ENCODE measurements around the gene FAM120B.

The FAM120B gene

GRCh38 chr6:170410241-170410640 is 103.7 kb downstream of the FAM120B start:
- H3K27me3 Mint-ChIP-seq, result peaks cover 10% of the 10 kb centered on the region
- peaks cover 13% of the 10 kb centered on the region for H3K36me3 Mint-ChIP-seq
- no peaks in the 10 kb centered on the region for H3K4me1 Mint-ChIP-seq (ENCODE audit: low read depth)
- H3K27ac Mint-ChIP-seq, result no peak overlapping the region
- H3K9me3 Mint-ChIP-seq (ENCODE audit: low read depth), result peaks cover 15% of the 10 kb centered on the region
- no peak overlapping the region for H3K4me3 Mint-ChIP-seq

GRCh38 chr6:170415318-170415717 is 108.8 kb downstream of the FAM120B start:
- H3K4me1 Mint-ChIP-seq (ENCODE audit: low read depth), result no peaks in the 10 kb centered on the region
- H3K9me3 Mint-ChIP-seq (ENCODE audit: low read depth), result peaks cover 15% of the 10 kb centered on the region
- peaks cover 5% of the 10 kb centered on the region for H3K36me3 Mint-ChIP-seq
- no peak overlapping the region for H3K27ac Mint-ChIP-seq
- peaks cover 19% of the 10 kb centered on the region for H3K27me3 Mint-ChIP-seq
- H3K4me3 Mint-ChIP-seq, result no peak overlapping the region

- peaks cover 19% of the 10 kb centered on the region for H3K27me3 Mint-ChIP-seq
- H3K9me3 Mint-ChIP-seq (ENCODE audit: low read depth), result peaks cover 7% of the 10 kb centered on the region
- H3K27ac Mint-ChIP-seq, result no peak overlapping the region
- no peaks in the 10 kb centered on the region for H3K4me1 Mint-ChIP-seq (ENCODE audit: low read depth)
- H3K36me3 Mint-ChIP-seq, result peaks cover 5% of the 10 kb centered on the region
- H3K4me3 Mint-ChIP-seq, result no peak overlapping the region
Observed at GRCh38 chr6:170416303-170416702, 109.7 kb downstream of the FAM120B start.

GRCh38 chr6:170416959-170417606 is 110.5 kb downstream of the FAM120B start:
- H3K4me1 Mint-ChIP-seq (ENCODE audit: low read depth), result no peaks in the 10 kb centered on the region
- no peak overlapping the region for H3K4me3 Mint-ChIP-seq
- H3K9me3 Mint-ChIP-seq (ENCODE audit: low read depth), result peaks cover 3% of the 10 kb centered on the region
- peaks cover 19% of the 10 kb centered on the region for H3K27me3 Mint-ChIP-seq
- no peak overlapping the region for H3K27ac Mint-ChIP-seq
- peaks cover 5% of the 10 kb centered on the region for H3K36me3 Mint-ChIP-seq

GRCh38 chr6:170417881-170418280 is 111.3 kb downstream of the FAM120B start:
- Mint-ChIP-seq H3K4me3 (no peak overlapping the region), H3K27me3 (peaks cover 17% of the 10 kb centered on the region), H3K9me3 (ENCODE audit: low read depth) (peaks cover 3% of the 10 kb centered on the region), H3K36me3 (peaks cover 5% of the 10 kb centered on the region), H3K27ac (no peak overlapping the region), H3K4me1 (ENCODE audit: low read depth) (no peaks in the 10 kb centered on the region)

- Mint-ChIP-seq H3K36me3 (no peaks in the 10 kb centered on the region), H3K9me3 (ENCODE audit: low read depth) (no peaks in the 10 kb centered on the region), H3K27ac (no peak overlapping the region), H3K27me3 (peaks cover 13% of the 10 kb centered on the region), H3K4me1 (ENCODE audit: low read depth) (no peaks in the 10 kb centered on the region), H3K4me3 (no peak overlapping the region)
Observed at GRCh38 chr6:170420283-170420682, 113.7 kb downstream of the FAM120B start.

- no peak overlapping the region for H3K27ac Mint-ChIP-seq
- no peak overlapping the region for H3K4me3 Mint-ChIP-seq
- no peaks in the 10 kb centered on the region for H3K4me1 Mint-ChIP-seq (ENCODE audit: low read depth)
- H3K9me3 Mint-ChIP-seq (ENCODE audit: low read depth), result no peaks in the 10 kb centered on the region
- peaks cover 12% of the 10 kb centered on the region for H3K27me3 Mint-ChIP-seq
- H3K36me3 Mint-ChIP-seq, result no peaks in the 10 kb centered on the region
Observed at GRCh38 chr6:170420791-170421776, 114.5 kb downstream of the FAM120B start.

- H3K27me3 Mint-ChIP-seq, result peaks cover 12% of the 10 kb centered on the region
- H3K9me3 Mint-ChIP-seq (ENCODE audit: low read depth), result no peaks in the 10 kb centered on the region
- no peaks in the 10 kb centered on the region for H3K36me3 Mint-ChIP-seq
- no peak overlapping the region for H3K4me3 Mint-ChIP-seq
- H3K27ac Mint-ChIP-seq, result no peak overlapping the region
- H3K4me1 Mint-ChIP-seq (ENCODE audit: low read depth), result no peaks in the 10 kb centered on the region
Observed at GRCh38 chr6:170421921-170422320, 115.4 kb downstream of the FAM120B start.

- Mint-ChIP-seq H3K36me3 (no peaks in the 10 kb centered on the region), H3K4me3 (no peak overlapping the region), H3K27me3 (peaks cover 12% of the 10 kb centered on the region), H3K9me3 (ENCODE audit: low read depth) (no peaks in the 10 kb centered on the region), H3K27ac (no peak overlapping the region), H3K4me1 (ENCODE audit: low read depth) (no peaks in the 10 kb centered on the region)
Observed at GRCh38 chr6:170423030-170423429, 116.5 kb downstream of the FAM120B start.

GRCh38 chr6:170423814-170424603 is 117.5 kb downstream of the FAM120B start:
- H3K27ac Mint-ChIP-seq, result no peak overlapping the region
- H3K36me3 Mint-ChIP-seq, result no peaks in the 10 kb centered on the region
- H3K27me3 Mint-ChIP-seq, result peaks cover 12% of the 10 kb centered on the region
- no peaks in the 10 kb centered on the region for H3K9me3 Mint-ChIP-seq (ENCODE audit: low read depth)
- H3K4me3 Mint-ChIP-seq, result no peak overlapping the region
- H3K4me1 Mint-ChIP-seq (ENCODE audit: low read depth), result no peaks in the 10 kb centered on the region

GRCh38 chr6:170424604-170425126 is 118.1 kb downstream of the FAM120B start:
- H3K27me3 Mint-ChIP-seq, result peaks cover 10% of the 10 kb centered on the region
- no peak overlapping the region for H3K27ac Mint-ChIP-seq

GRCh38 chr6:170429450-170429849 is 122.9 kb downstream of the FAM120B start:
- H3K27me3 Mint-ChIP-seq, result peaks cover 8% of the 10 kb centered on the region
- H3K4me3 Mint-ChIP-seq, result no peak overlapping the region
- no peaks in the 10 kb centered on the region for H3K4me1 Mint-ChIP-seq (ENCODE audit: low read depth)
- no peak overlapping the region for H3K27ac Mint-ChIP-seq
- H3K9me3 Mint-ChIP-seq (ENCODE audit: low read depth), result no peaks in the 10 kb centered on the region
- H3K36me3 Mint-ChIP-seq, result no peaks in the 10 kb centered on the region

More at GRCh38 chr6:170424604-170425126, 118.1 kb downstream of the FAM120B start:
- H3K4me1 Mint-ChIP-seq (ENCODE audit: low read depth), result no peaks in the 10 kb centered on the region
- H3K4me3 Mint-ChIP-seq, result no peak overlapping the region
- no peaks in the 10 kb centered on the region for H3K9me3 Mint-ChIP-seq (ENCODE audit: low read depth)
- no peaks in the 10 kb centered on the region for H3K36me3 Mint-ChIP-seq

- H3K4me3 Mint-ChIP-seq, result no peak overlapping the region
- H3K27me3 Mint-ChIP-seq, result peaks cover 10% of the 10 kb centered on the region
- H3K36me3 Mint-ChIP-seq, result peaks cover 5% of the 10 kb centered on the region
- H3K4me1 Mint-ChIP-seq (ENCODE audit: low read depth), result peaks cover 7% of the 10 kb centered on the region
- H3K9me3 Mint-ChIP-seq (ENCODE audit: low read depth), result no peaks in the 10 kb centered on the region
- H3K27ac Mint-ChIP-seq, result no peak overlapping the region
Observed at GRCh38 chr6:170433163-170434116, 126.9 kb downstream of the FAM120B start.

Data from activated naive CD8-positive, alpha-beta T cell (primary cell).